NT2/D1 (cell line): ENCODE data around the gene PRSS1.

Experiments
- SUZ12 ChIP-seq: IDR thresholded peaks from 2 replicates; pipeline ENCODE4 v1.6.1; 2011; ENCODE audit not compliant: insufficient read length, insufficient read depth; ENCODE audit errors: extremely low read depth
- YY1 ChIP-seq: IDR thresholded peaks from 2 replicates; pipeline ENCODE4 v1.6.1; 2011; ENCODE audit not compliant: insufficient read length, insufficient read depth

- no peak for TF ChIP-seq YY1
- TF ChIP-seq SUZ12 = no peak
Observed at GRCh38 chr7:142720172-142720773, 29.0 kb upstream of the PRSS1 start.
